Astrocyte of the cerebellum (primary cell): ENCODE measurements around the gene TRAPPC1.
A peak's percentile ranks its signal among the peaks of the same experiment; 100 is the strongest.

Experiments used
- DNase-seq: peaks from one replicate; pipeline ENCODE4 v3.0.0-alpha.2; 2011; ENCODE audit warnings: low read depth
- H3K4me3 ChIP-seq: 2 replicates; pipeline ENCODE4 v1.5.1; 2011; ENCODE audit warnings: mild to moderate bottlenecking, low read depth, low read length, moderate library complexity
- in situ Hi-C: cut with HindIII; loops from 2 replicates; pipeline ENCODE4 v1.10.0; 2017; ENCODE audit warnings: low sequenced_read_pairs
- TF ChIP-seq, protein P1 (sequence below): IDR thresholded peaks from 2 replicates; pipeline ENCODE4 v1.5.1; 2012; ENCODE audit warnings: low read length, low read depth, moderate library complexity, mild to moderate bottlenecking; ENCODE audit errors: missing control alignments

Gene TRAPPC1

DNA sequence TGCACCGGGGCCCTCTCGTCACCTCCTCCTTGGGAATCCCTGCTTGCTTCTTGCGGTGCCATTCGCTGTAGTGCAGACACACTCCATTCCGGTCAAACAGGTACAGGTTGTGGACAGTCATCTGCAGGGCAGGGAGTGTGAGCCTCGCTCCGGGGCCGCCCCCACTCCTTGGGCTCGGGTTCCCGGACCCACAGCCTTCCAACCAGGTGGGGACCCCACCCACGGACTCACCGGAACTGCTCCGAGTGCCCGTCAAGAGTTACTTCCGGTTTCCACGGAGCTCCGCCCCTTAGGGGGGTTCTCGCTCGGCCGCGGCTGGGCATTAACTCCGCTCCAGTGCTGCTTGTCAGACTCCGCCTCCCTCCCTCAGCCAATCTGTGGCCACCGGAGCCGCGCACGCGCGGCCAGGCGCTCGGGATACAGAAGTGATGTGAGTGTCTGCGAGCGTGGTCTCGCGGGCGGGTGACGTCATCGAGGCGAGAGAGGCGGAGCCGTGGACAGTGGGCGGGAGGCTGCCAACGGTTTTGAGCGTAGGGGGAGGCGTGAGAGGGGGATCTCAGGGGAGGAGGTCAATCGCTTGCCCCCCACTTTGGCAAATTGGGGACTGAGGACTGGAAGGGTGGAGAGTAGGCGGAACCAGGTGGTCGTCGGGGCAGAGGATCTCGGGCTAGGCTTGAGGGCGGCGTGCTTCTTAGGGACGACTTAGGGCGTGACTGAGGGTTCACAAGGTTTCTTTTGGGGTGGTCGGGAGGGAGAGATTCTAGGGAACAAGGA, at the start of gene TRAPPC1, which contains the start of gene CNTROB:
Gene TRAPPC1, minus strand, starts transcription at position 238 of the 774 bp plus-strand sequence. Its CDS starts 117 bp downstream, at position 121.
Gene CNTROB, plus strand, starts transcription at position 498 of the 774 bp plus-strand sequence. CDS start 874 bp downstream, outside the sequence.
- H3K4me3 ChIP-seq, result peak within 1 kb of the TSS; percentile 93
- peak; percentile 97 for DNase-seq
- TF ChIP-seq, protein P1, sequence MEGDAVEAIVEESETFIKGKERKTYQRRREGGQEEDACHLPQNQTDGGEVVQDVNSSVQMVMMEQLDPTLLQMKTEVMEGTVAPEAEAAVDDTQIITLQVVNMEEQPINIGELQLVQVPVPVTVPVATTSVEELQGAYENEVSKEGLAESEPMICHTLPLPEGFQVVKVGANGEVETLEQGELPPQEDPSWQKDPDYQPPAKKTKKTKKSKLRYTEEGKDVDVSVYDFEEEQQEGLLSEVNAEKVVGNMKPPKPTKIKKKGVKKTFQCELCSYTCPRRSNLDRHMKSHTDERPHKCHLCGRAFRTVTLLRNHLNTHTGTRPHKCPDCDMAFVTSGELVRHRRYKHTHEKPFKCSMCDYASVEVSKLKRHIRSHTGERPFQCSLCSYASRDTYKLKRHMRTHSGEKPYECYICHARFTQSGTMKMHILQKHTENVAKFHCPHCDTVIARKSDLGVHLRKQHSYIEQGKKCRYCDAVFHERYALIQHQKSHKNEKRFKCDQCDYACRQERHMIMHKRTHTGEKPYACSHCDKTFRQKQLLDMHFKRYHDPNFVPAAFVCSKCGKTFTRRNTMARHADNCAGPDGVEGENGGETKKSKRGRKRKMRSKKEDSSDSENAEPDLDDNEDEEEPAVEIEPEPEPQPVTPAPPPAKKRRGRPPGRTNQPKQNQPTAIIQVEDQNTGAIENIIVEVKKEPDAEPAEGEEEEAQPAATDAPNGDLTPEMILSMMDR, result no peak
- in situ Hi-C loops, result no loop called here

DNA sequence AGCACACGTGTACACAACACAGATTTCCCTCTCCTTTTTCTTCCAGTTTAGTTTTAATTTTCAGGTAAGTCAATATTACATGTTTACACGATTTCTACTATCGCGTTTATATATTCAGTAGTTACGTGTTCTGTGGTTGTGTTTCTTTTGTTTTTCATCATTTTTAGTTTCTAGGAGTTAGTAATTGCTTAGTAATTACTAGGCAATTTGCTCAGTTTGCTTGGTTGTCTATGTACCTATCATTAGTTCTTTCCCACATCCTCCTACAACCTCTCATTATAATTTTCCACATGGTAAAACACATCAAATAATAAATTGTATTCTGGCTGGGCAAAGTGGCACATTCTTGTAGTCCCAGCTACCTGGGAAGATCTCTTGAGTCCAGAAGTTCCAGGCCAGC, 46.1 kb upstream of the TRAPPC1 start:
- TF ChIP-seq, protein P1, result no peak
- in situ Hi-C loops, result no loop called here
- no peak for DNase-seq

DNA sequence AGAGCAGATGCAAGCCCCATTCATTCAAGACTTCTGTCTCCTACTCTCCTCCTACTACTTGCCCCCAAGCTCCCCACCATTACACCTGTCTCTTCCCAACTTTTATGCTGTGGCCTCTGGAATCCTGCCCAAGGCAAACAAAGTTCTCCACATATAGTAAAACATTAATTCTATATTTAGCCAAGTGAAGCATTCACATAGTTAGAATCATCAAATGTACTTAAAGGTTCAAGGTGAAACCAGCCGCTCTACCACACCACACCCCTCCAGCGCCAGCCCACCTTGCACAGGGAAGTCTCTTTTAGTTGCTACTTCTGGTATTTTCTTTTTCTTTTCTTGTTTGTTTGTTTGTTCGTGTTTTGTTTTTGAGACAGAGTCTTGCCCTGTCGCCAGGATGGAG, 45.3 kb upstream of the TRAPPC1 start:
- TF ChIP-seq, protein P1, result no peak
- H3K4me3 ChIP-seq, result no peak overlapping the region
- in situ Hi-C loops, result no loop called here
- DNase-seq, result no peak

More for the DNA sequence above, 46.1 kb upstream of the TRAPPC1 start:
- H3K4me3 ChIP-seq, result no peak overlapping the region

- in situ Hi-C loops, result loop anchor here (5.0 kb wide), 1 partner anchor 37 kb away; no protein-coding TSS in a partner anchor
- no peak overlapping the region for H3K4me3 ChIP-seq
- TF ChIP-seq, protein P1, result no peak
- DNase-seq, result no peak
Measured at GRCh38 chr17:7974638-7975131, 42.9 kb upstream of the TRAPPC1 start.

GRCh38 chr17:7972131-7972785, 40.5 kb upstream of the TRAPPC1 start:
- in situ Hi-C loops, result loop anchor here (5.0 kb wide), 1 partner anchor 35 kb away; no protein-coding TSS in a partner anchor
- TF ChIP-seq, protein P1, result peak; percentile 17
- no peak for DNase-seq
- no peak overlapping the region for H3K4me3 ChIP-seq

GRCh38 chr17:7971651-7972050, 39.9 kb upstream of the TRAPPC1 start:
- TF ChIP-seq, protein P1, result no peak
- in situ Hi-C loops, result loop anchor here (5.0 kb wide), 1 partner anchor 34 kb away; no protein-coding TSS in a partner anchor
- H3K4me3 ChIP-seq, result no peak overlapping the region
- DNase-seq, result no peak
